K562 treated with DMSO at 1 percent for 12 hours (cell line): ENCODE measurements around the gene TMPRSS11E. TPM values are rescaled to one million over a fixed set of nuclear protein-coding genes. Genes with fewer than 3 reads are reported as not detected.

Experiments used
- total RNA-seq: library from RNA; unstranded; fragments of 300-600 nt; gene quantifications from 2 replicates; pipeline ENCODE4 v1.2.3, GENCODE V29; 2022; ENCODE audit not compliant: insufficient read depth

The TMPRSS11E gene
- not detected in 2 replicates for total RNA-seq

GRCh38 chr4:68447201-68447600 lies at the start of gene TMPRSS11E:
TSS of gene TMPRSS11E (plus strand) at chr4:68447463. CDS start at chr4:68447513, 50 bp downstream.

Other genes starting within 250 kb of the TMPRSS11E start
- gene TMPRSS11B, start 201.8 kb upstream of the TMPRSS11E start, total RNA-seq: not detected in 2 replicates
- 15.2 and 57.8 TPM in 2 replicates for gene YTHDC1, start 97.4 kb upstream of the TMPRSS11E start, total RNA-seq
- not detected in 2 replicates for gene UGT2B17, start 128.9 kb downstream of the TMPRSS11E start, total RNA-seq
- 0.41 TPM in 1 of 2 replicates, not detected in the other for gene UGT2B15, start 223.2 kb downstream of the TMPRSS11E start, total RNA-seq